H9 (cell line): ENCODE results near the gene PPP2R3B. TPM values are rescaled to one million over a fixed set of nuclear protein-coding genes. Genes with fewer than 3 reads are reported as not detected.
A peak's percentile ranks its signal among the peaks of the same experiment; 100 is the strongest.

ENCODE experiments used
- DNase-seq: peaks from one replicate; pipeline ENCODE4 v3.0.0-alpha.2; 2017
- H2AFZ ChIP-seq: one replicate; pipeline ENCODE4 v1.6.1; 2013; ENCODE audit warnings: mild to moderate bottlenecking, low read length, control low read depth, moderate library complexity
- H2AK5ac ChIP-seq: 2 replicates; pipeline ENCODE4 v1.6.1; 2013; ENCODE audit warnings: low read length, control low read depth, mixed read lengths; ENCODE audit not compliant: insufficient read length
- H2BK120ac ChIP-seq: one replicate; pipeline ENCODE4 v1.6.1; 2013; ENCODE audit warnings: low read depth, mild to moderate bottlenecking, low read length, control low read depth, inconsistent platforms; ENCODE audit not compliant: poor library complexity, severe bottlenecking
- H2BK12ac ChIP-seq: 2 replicates; pipeline ENCODE4 v1.6.1; 2013; ENCODE audit warnings: low read length, control low read depth, mixed read lengths, low read depth; ENCODE audit not compliant: insufficient read length
- H2BK15ac ChIP-seq: 2 replicates; pipeline ENCODE4 v1.6.1; 2013; ENCODE audit warnings: low read depth, low read length, control low read depth
- H2BK20ac ChIP-seq: one replicate; pipeline ENCODE4 v1.6.1; 2013; ENCODE audit warnings: low read depth, mild to moderate bottlenecking, low read length, control low read depth, inconsistent platforms; ENCODE audit not compliant: poor library complexity, severe bottlenecking
- H2BK5ac ChIP-seq: 2 replicates; pipeline ENCODE4 v1.6.1; 2013; ENCODE audit warnings: low read length, control low read depth, mixed read lengths; ENCODE audit not compliant: insufficient read length
- H3K14ac ChIP-seq: 2 replicates; pipeline ENCODE4 v1.6.1; 2013; ENCODE audit warnings: low read length, control low read depth; ENCODE audit not compliant: insufficient read depth
- H3K18ac ChIP-seq: 2 replicates; pipeline ENCODE4 v1.6.1; 2013; ENCODE audit warnings: low read depth, mild to moderate bottlenecking, mixed read lengths, low read length, control low read depth; ENCODE audit not compliant: insufficient read length
- H3K23ac ChIP-seq: 2 replicates; pipeline ENCODE4 v1.6.1; 2013; ENCODE audit warnings: low read length, control low read depth, mixed read lengths, low read depth; ENCODE audit not compliant: insufficient read length
- H3K23me2 ChIP-seq: 2 replicates; pipeline ENCODE4 v1.6.1; 2013; ENCODE audit warnings: low read depth, mild to moderate bottlenecking, mixed read lengths, low read length, control low read depth; ENCODE audit not compliant: insufficient read length, poor library complexity, severe bottlenecking
- H3K27ac ChIP-seq: 2 replicates; pipeline ENCODE4 v1.5.1; 2013; ENCODE audit warnings: low read length, control low read depth, mixed read lengths, low read depth; ENCODE audit not compliant: insufficient read length
- H3K27me3 ChIP-seq: 2 replicates; pipeline ENCODE4 v1.6.1; 2013; ENCODE audit warnings: low read length, control low read depth, inconsistent platforms; ENCODE audit not compliant: insufficient read depth
- H3K4ac ChIP-seq: 2 replicates; pipeline ENCODE4 v1.6.1; 2013; ENCODE audit warnings: low read depth, mild to moderate bottlenecking, control low read depth, inconsistent platforms, low read length, moderate library complexity
- H3K4me1 ChIP-seq: 2 replicates; pipeline ENCODE4 v1.6.1; 2013; ENCODE audit warnings: low read length, control low read depth, inconsistent platforms; ENCODE audit not compliant: insufficient read depth
- H3K4me2 ChIP-seq: 2 replicates; pipeline ENCODE4 v1.6.1; 2013; ENCODE audit warnings: low read length, control low read depth, mixed read lengths; ENCODE audit not compliant: insufficient read length, insufficient read depth
- H3K56ac ChIP-seq: 2 replicates; pipeline ENCODE4 v1.6.1; 2013; ENCODE audit warnings: low read depth, mild to moderate bottlenecking, mixed read lengths, low read length, control low read depth; ENCODE audit not compliant: insufficient read length
- H3K79me1 ChIP-seq: 2 replicates; pipeline ENCODE4 v1.6.1; 2013; ENCODE audit warnings: low read depth, mild to moderate bottlenecking, moderate library complexity, low read length, control low read depth, inconsistent platforms; ENCODE audit not compliant: insufficient read depth, poor library complexity, severe bottlenecking
- H3K79me2 ChIP-seq: 2 replicates; pipeline ENCODE4 v1.6.1; 2013; ENCODE audit warnings: low read length, control low read depth, inconsistent platforms; ENCODE audit not compliant: insufficient read depth
- H3K9ac ChIP-seq: 2 replicates; pipeline ENCODE4 v1.6.1; 2013; ENCODE audit warnings: low read length, control low read depth, mixed read lengths; ENCODE audit not compliant: insufficient read length; ENCODE audit errors: extremely low read depth
- H3K9me3 ChIP-seq: one replicate; pipeline ENCODE4 v1.6.1; 2013; ENCODE audit warnings: low read depth, low read length, inconsistent platforms; ENCODE audit not compliant: control insufficient read depth
- H3T11ph ChIP-seq: one replicate; pipeline ENCODE4 v1.6.1; 2013; ENCODE audit warnings: mild to moderate bottlenecking, low read length, control low read depth, inconsistent platforms
- H4K20me1 ChIP-seq: one replicate; pipeline ENCODE4 v1.6.1; 2013; ENCODE audit not compliant: control insufficient read depth, insufficient read length, insufficient read depth
- H4K5ac ChIP-seq: 2 replicates; pipeline ENCODE4 v1.6.1; 2013; ENCODE audit warnings: low read depth, mild to moderate bottlenecking, mixed read lengths, low read length, control low read depth; ENCODE audit not compliant: insufficient read length
- H4K8ac ChIP-seq: replicated peaks from 2 replicates; pipeline ENCODE4 v1.6.1; 2013; ENCODE audit warnings: low read length, control low read depth, mixed read lengths, low read depth; ENCODE audit not compliant: insufficient read length
- H4K91ac ChIP-seq: 2 replicates; pipeline ENCODE4 v1.6.1; 2013; ENCODE audit warnings: low read depth, mild to moderate bottlenecking, moderate library complexity, mixed read lengths, low read length, control low read depth; ENCODE audit not compliant: insufficient read length
- H3K27ac Mint-ChIP-seq, 3 experiments: 2 replicates in 2 of 3; 3 replicates in 1 of 3; pipeline ENCODE4 v1.8.0; 2020 to 2021; ENCODE audit warnings: mixed read lengths in 3 of 3, mild to moderate bottlenecking in 1 of 3, moderate library complexity in 1 of 3
- H3K27me3 Mint-ChIP-seq: 2 replicates; pipeline ENCODE4 v1.8.0; 2021; ENCODE audit warnings: low read depth, mild to moderate bottlenecking, moderate library complexity, mixed read lengths
- H3K36me3 Mint-ChIP-seq, 3 experiments: 2 replicates in 2 of 3; 3 replicates in 1 of 3; pipeline ENCODE4 v1.8.0; 2020 to 2021; ENCODE audit warnings: low read depth in 3 of 3, mixed read lengths in 3 of 3; ENCODE audit not compliant: insufficient read depth in 1 of 3
- H3K4me1 Mint-ChIP-seq, 2 experiments: 2 replicates each; pipeline ENCODE4 v1.8.0; 2020; ENCODE audit warnings: mixed read lengths in 2 of 2
- H3K4me3 Mint-ChIP-seq, 2 experiments: 2 replicates in 1 of 2; 3 replicates in 1 of 2; pipeline ENCODE4 v1.8.0; 2020 to 2021; ENCODE audit warnings: mild to moderate bottlenecking in 2 of 2, mixed read lengths in 2 of 2, moderate library complexity in 1 of 2
- H3K9me3 Mint-ChIP-seq, 2 experiments: 2 replicates in 1 of 2; 3 replicates in 1 of 2; pipeline ENCODE4 v1.8.0; 2020; ENCODE audit warnings: mild to moderate bottlenecking in 2 of 2, mixed read lengths in 2 of 2, moderate library complexity in 1 of 2
- CTCF ChIP-seq: fragments of 200-600 bp; sonication (generic); conservative IDR thresholded peaks from 3 replicates; pipeline ENCODE4 v1.8.0; 2021; ENCODE audit warnings: antibody characterized with exemption, mild to moderate bottlenecking
- WGBS: extraction: QIAGEN DNeasy Blood & Tissue Kit; methylation state at CpG from one replicate; pipeline ENCODE4 v1.1.7; 2013; ENCODE audit warnings: missing lambda C conversion rate, low lambda C conversion rate, mixed read lengths; ENCODE audit not compliant: insufficient read length; ENCODE audit errors: extremely low coverage; 5-methylcytosine and 5-hydroxymethylcytosine counted together
- total RNA-seq: library from RNA; stranded (reverse); gene quantifications from 2 replicates; pipeline ENCODE4 v1.2.1, GENCODE V29; 2021

PPP2R3B gene
- total RNA-seq, 1 experiment from 2014 or later: 72.1 TPM

DNA sequence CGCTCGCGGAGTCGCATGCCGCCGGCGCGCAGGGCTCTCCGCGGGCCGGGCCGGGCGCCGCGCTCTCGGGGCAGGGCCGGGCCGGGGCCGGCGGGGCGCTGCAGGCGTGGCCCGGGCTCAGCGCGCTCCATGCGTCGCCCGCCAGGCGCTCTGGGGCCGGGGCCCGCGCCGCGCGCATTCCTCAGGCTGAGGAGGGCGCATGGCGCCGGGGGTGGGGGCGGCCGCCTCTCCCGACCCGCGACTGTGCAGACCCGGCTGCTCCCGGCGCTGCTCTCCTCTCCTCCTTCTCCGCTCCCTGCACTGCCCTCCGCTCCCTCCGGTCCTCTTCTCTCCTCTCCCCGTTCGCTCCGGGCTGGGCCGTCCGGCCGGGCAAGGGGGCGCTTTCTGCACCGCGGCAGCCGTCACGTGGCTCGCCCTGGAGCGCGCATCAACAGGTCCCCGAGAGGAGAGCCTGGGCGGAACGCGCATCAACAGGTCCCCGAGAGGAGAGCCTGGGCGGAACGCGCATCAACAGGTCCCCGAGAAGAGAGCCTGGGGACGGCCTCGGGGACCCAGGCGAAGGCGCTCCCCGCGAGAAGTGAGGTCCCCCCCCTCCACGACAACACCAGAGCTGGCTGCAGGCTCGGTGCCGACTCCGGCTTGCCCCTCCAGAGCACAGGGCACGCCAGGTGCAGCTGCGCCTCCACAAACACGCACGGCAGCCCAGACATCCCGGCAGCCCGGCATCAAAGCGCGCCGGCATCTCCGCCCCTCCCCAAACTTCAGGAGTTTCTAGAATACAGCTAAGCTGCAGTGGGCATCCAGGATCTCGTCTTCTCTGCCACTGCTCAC lies 12.9 kb downstream of the PPP2R3B start:
- Histone ChIP-seq H3K4me2 (peak overlapping the region; percentile 37), H3K79me1 (no peaks in the 10 kb centered on the region), H2BK120ac (no peak overlapping the region), H2BK5ac (no peak overlapping the region), H3T11ph (no peak overlapping the region), H2AFZ (no peak overlapping the region), H3K4me1 (peaks cover 3% of the 10 kb centered on the region; the same call in 1 of the 2 replicates), H4K91ac (no peak overlapping the region), H2AK5ac (no peak overlapping the region), H2BK12ac (no peak overlapping the region), H3K56ac (no peak overlapping the region), H3K27ac (no peak overlapping the region), H3K27me3 (peaks cover 8% of the 10 kb centered on the region; the same call in 1 of the 2 replicates), H3K79me2 (peaks cover 7% of the 10 kb centered on the region; the same call in 1 of the 2 replicates), H3K4ac (no peak overlapping the region), H2BK20ac (no peak overlapping the region), H4K8ac (no peak overlapping the region), H2BK15ac (no peak overlapping the region), H3K18ac (peak overlapping the region; percentile 88), H3K14ac (peak overlapping the region; percentile 90; the same call in 1 of the 2 replicates), H3K9ac (no peak overlapping the region), H4K20me1 (no peaks in the 10 kb centered on the region), H3K9me3 (no peaks in the 10 kb centered on the region), H3K23me2 (peaks cover 14% of the 10 kb centered on the region), H4K5ac (no peak overlapping the region), H3K23ac (no peak overlapping the region)
- DNase-seq: peak; percentile 59
- Mint-ChIP-seq H3K36me3 (peaks cover 0 to 8% (median 0%) of the 10 kb centered on the region in 3 experiments; a peak in 3 of 7 replicates), H3K27me3 (peaks cover 43% of the 10 kb centered on the region), H3K27ac (peak overlapping the region in 1 of 3 experiments; percentile 91; a peak in 1 of 7 replicates), H3K4me1 (peaks cover 28 to 35% of the 10 kb centered on the region in 2 experiments), H3K9me3 (no peaks in the 10 kb centered on the region), H3K4me3 (peak overlapping the region; percentile 77 to 86)
- WGBS: no CpG with 5 or more reads among the region's 93 CpGs
- TF ChIP-seq CTCF: no peak
